Esophagus muscularis mucosa (tissue), 4 donors: ENCODE measurements around the gene PIR. TPM values are rescaled to one million over a fixed set of nuclear protein-coding genes. Genes with fewer than 3 reads are reported as not detected.
A peak's percentile ranks its signal among the peaks of the same experiment; 100 is the strongest.

Experiments
- DNase-seq: peaks from one replicate; pipeline ENCODE4 v3.0.0-alpha.2; 2017; ENCODE audit errors: extremely low spot score
- H3K27ac ChIP-seq, 4 donors: fragments of 200-600 bp; sonication (generic); replicated peaks in 1 of 4; 1 replicate in 3 of 4; 2 replicates in 1 of 4; pipeline ENCODE4 v1.5.1; 2016 to 2019; ENCODE audit warnings: mild to moderate bottlenecking in 1 of 4
- H3K27me3 ChIP-seq, 4 donors: fragments of 200-600 bp; sonication (generic); one replicate each; pipeline versions ENCODE4 v1.5.1 to v1.6.0; 2016 to 2019
- H3K36me3 ChIP-seq, 4 donors: fragments of 200-600 bp; sonication (generic); one replicate each; pipeline ENCODE4 v1.5.1; 2016 to 2019
- H3K4me1 ChIP-seq, 4 donors: fragments of 200-600 bp; sonication (generic); one replicate each; pipeline ENCODE4 v1.5.1; 2016 to 2019
- H3K4me3 ChIP-seq, 4 donors: fragments of 200-600 bp; sonication (generic); 1 replicate in 2 of 4; 2 replicates in 2 of 4; pipeline ENCODE4 v1.5.1; 2016 to 2019; ENCODE audit warnings: mild to moderate bottlenecking in 4 of 4, moderate library complexity in 1 of 4
- H3K9me3 ChIP-seq, 4 donors: fragments of 200-600 bp; sonication (generic); 1 replicate in 3 of 4; 2 replicates in 1 of 4; pipeline ENCODE4 v1.5.1; 2016 to 2019
- CTCF ChIP-seq, 3 experiments: fragments of 200-600 bp in 2 of 3; fragments of 450-650 bp in 1 of 3; sonication (generic) in 2 of 3; IDR thresholded peaks; one replicate each; pipeline ENCODE4 v1.5.1; 2017 to 2019; ENCODE audit warnings: antibody characterized with exemption in 3 of 3, mild to moderate bottlenecking in 2 of 3, moderate library complexity in 1 of 3
- EP300 ChIP-seq: sonication (generic); formaldehyde crosslinking; IDR thresholded peaks from one replicate; pipeline ENCODE4 v1.6.1; 2017; ENCODE audit warnings: antibody characterized with exemption
- POLR2A ChIP-seq: fragments of 450-650 bp; IDR thresholded peaks from one replicate; pipeline ENCODE4 v1.6.1; 2017; ENCODE audit warnings: antibody characterized with exemption, moderate library complexity, mild to moderate bottlenecking, low read depth
- POLR2AphosphoS5 ChIP-seq, 2 donors: sonication (generic); formaldehyde crosslinking; IDR thresholded peaks; one replicate each; pipeline ENCODE4 v1.6.1; 2017; ENCODE audit warnings: antibody characterized with exemption in 2 of 2
- WGBS: methylation state at CpG from one replicate; pipeline ENCODE4 v1.1.5; 2018; 5-methylcytosine and 5-hydroxymethylcytosine counted together
- intact Hi-C: fragments of 100-400 bp; cut with DNase I; formaldehyde crosslinking; loops from one replicate; pipeline ENCODE4 v1.15.1; 2023
- total RNA-seq, 4 donors: library from RNA; depleted of rRNA; stranded (reverse); fragments of >200 nt; gene quantifications; one replicate each; pipeline versions ENCODE4 v1.1.0 to v1.2.1, GENCODE V29; 2016

PIR gene
- total RNA-seq, 4 donors from 2014 or later, result 12.1 to 24.9 (median 19.3) TPM

GRCh38 chrX:15469613-15470012 lies 23.5 kb downstream of the PIR start:
- Histone ChIP-seq H3K27ac (no peak overlapping the region), H3K36me3 (no peaks in the 10 kb centered on the region), H3K27me3 (no peaks in the 10 kb centered on the region), H3K9me3 (no peaks in the 10 kb centered on the region), H3K4me1 (peaks cover 0 to 9% (median 2%) of the 10 kb centered on the region in 4 donors), H3K4me3 (no peak overlapping the region)
- intact Hi-C loops, result loop anchor here (5.0 kb wide), 2 partner anchors 93 to 122 kb away; no protein-coding TSS in a partner anchor
- DNase-seq, result no peak
- TF ChIP-seq POLR2A (no peak), POLR2AphosphoS5 (IDR thresholded peaks at IDR 0.05) (no peak)
- 68% methylated on average over 1 of the region's 1 CpG for WGBS

- peaks cover 0 to 9% (median 2%) of the 10 kb centered on the region in 4 donors for H3K4me1 ChIP-seq
- no peaks in the 10 kb centered on the region for H3K27me3 ChIP-seq
- peak overlapping the region in 1 of 4 donors; percentile 2 for H3K27ac ChIP-seq
- H3K36me3 ChIP-seq, result no peaks in the 10 kb centered on the region
- DNase-seq, result no peak
- 19% methylated on average over 4 of the region's 4 CpGs for WGBS
- TF ChIP-seq POLR2AphosphoS5 (IDR thresholded peaks at IDR 0.05), result no peak
- TF ChIP-seq EP300, result no peak
- TF ChIP-seq CTCF (IDR thresholded peaks at IDR 0.05), result peak; percentile 23 to 33 (median 27)
- H3K4me3 ChIP-seq, result no peak overlapping the region
- intact Hi-C loops, result loop anchor here (5.0 kb wide), 1 partner anchor 121 kb away; no protein-coding TSS in a partner anchor
- no peaks in the 10 kb centered on the region for H3K9me3 ChIP-seq
Observed at GRCh38 chrX:15468036-15468435, 25.1 kb downstream of the PIR start.

GRCh38 chrX:15465896-15466651 lies 27.1 kb downstream of the PIR start:
- 54% methylated on average over 8 of the region's 9 CpGs for WGBS
- Histone ChIP-seq H3K27ac (peak overlapping the region in 3 of 4 donors; percentile 20 to 30 (median 23)), H3K36me3 (no peaks in the 10 kb centered on the region), H3K9me3 (no peaks in the 10 kb centered on the region), H3K4me1 (peaks cover 0 to 9% (median 2%) of the 10 kb centered on the region in 4 donors), H3K27me3 (no peaks in the 10 kb centered on the region), H3K4me3 (no peak overlapping the region)
- intact Hi-C loops, result loop anchor here (5.0 kb wide), 1 partner anchor 119 kb away; no protein-coding TSS in a partner anchor
- DNase-seq, result no peak
- TF ChIP-seq CTCF (IDR thresholded peaks at IDR 0.05) (no peak), POLR2A (no peak), EP300 (no peak), POLR2AphosphoS5 (IDR thresholded peaks at IDR 0.05) (no peak)

GRCh38 chrX:15465347-15465746 lies 27.8 kb downstream of the PIR start:
- Histone ChIP-seq H3K27ac (peak overlapping the region in 3 of 4 donors; percentile 20 to 30 (median 23)), H3K36me3 (peaks cover 0 to 3% (median 1%) of the 10 kb centered on the region in 4 donors), H3K9me3 (no peaks in the 10 kb centered on the region), H3K4me3 (no peak overlapping the region), H3K27me3 (no peaks in the 10 kb centered on the region), H3K4me1 (peaks cover 0 to 9% (median 2%) of the 10 kb centered on the region in 4 donors)
- TF ChIP-seq POLR2AphosphoS5 (IDR thresholded peaks at IDR 0.05), result peak in 1 of 2 donors; percentile 36
- no peak for TF ChIP-seq EP300
- 16% methylated on average over 4 of the region's 4 CpGs for WGBS
- DNase-seq, result no peak
- intact Hi-C loops, result loop anchor here (5.0 kb wide), 1 partner anchor 118 kb away; no protein-coding TSS in a partner anchor

- H3K27me3 ChIP-seq, result no peaks in the 10 kb centered on the region
- H3K4me1 ChIP-seq, result peaks cover 0 to 9% (median 2%) of the 10 kb centered on the region in 4 donors
- no peak for DNase-seq
- no peak for TF ChIP-seq POLR2A
- TF ChIP-seq POLR2AphosphoS5 (IDR thresholded peaks at IDR 0.05), result no peak
- TF ChIP-seq EP300, result no peak
- TF ChIP-seq CTCF (IDR thresholded peaks at IDR 0.05), result no peak
- H3K27ac ChIP-seq, result no peak overlapping the region
- no peaks in the 10 kb centered on the region for H3K9me3 ChIP-seq
- intact Hi-C loops, result loop anchor here (5.0 kb wide), 1 partner anchor 117 kb away; no protein-coding TSS in a partner anchor
- peaks cover 0 to 5% (median 1%) of the 10 kb centered on the region in 4 donors for H3K36me3 ChIP-seq
- no peak overlapping the region for H3K4me3 ChIP-seq
Observed at GRCh38 chrX:15464704-15465103, 28.4 kb downstream of the PIR start.
